Measurements from ENCODE around the gene PRH2. TPM values are rescaled to one million over a fixed set of nuclear protein-coding genes. Genes with fewer than 3 reads are reported as not detected.

The PRH2 gene
- polyA plus RNA-seq, 1 donor from 2014 or later = not detected

Other genes with a start within 250 kb of the PRH2 start
- 14.9 TPM for gene YBX3, start 205.9 kb upstream of the PRH2 start, polyA plus RNA-seq
- not detected for gene TAS2R7, start 126.6 kb upstream of the PRH2 start, polyA plus RNA-seq
- gene TAS2R8, start 122.0 kb upstream of the PRH2 start, polyA plus RNA-seq = not detected
- not detected for gene TAS2R9, start 119.1 kb upstream of the PRH2 start, polyA plus RNA-seq
- not detected for gene TAS2R10, start 102.9 kb upstream of the PRH2 start, polyA plus RNA-seq
- 3.5 TPM for gene PRR4, start 79.8 kb upstream of the PRH2 start, polyA plus RNA-seq
- 15.1 TPM for gene PRH1, start 45.0 kb upstream of the PRH2 start, polyA plus RNA-seq
- gene TAS2R13, start 19.7 kb upstream of the PRH2 start, polyA plus RNA-seq = not detected
- gene TAS2R14, start 10.0 kb downstream of the PRH2 start, polyA plus RNA-seq = 1.0 TPM
- gene TAS2R50, start 57.7 kb downstream of the PRH2 start, polyA plus RNA-seq = not detected
- not detected for gene TAS2R20, start 69.1 kb downstream of the PRH2 start, polyA plus RNA-seq
- gene TAS2R19, start 93.4 kb downstream of the PRH2 start, polyA plus RNA-seq = not detected
- gene TAS2R31, start 102.2 kb downstream of the PRH2 start, polyA plus RNA-seq = not detected
- gene TAS2R46, start 133.1 kb downstream of the PRH2 start, polyA plus RNA-seq = not detected
- not detected for gene TAS2R43, start 163.1 kb downstream of the PRH2 start, polyA plus RNA-seq
- gene TAS2R30, start 205.4 kb downstream of the PRH2 start, polyA plus RNA-seq = 0.13 TPM
- 6.1 TPM for gene SMIM10L1, start 242.0 kb downstream of the PRH2 start, polyA plus RNA-seq